ENCODE measurements around the gene APH1B.

APH1B gene

DNA sequence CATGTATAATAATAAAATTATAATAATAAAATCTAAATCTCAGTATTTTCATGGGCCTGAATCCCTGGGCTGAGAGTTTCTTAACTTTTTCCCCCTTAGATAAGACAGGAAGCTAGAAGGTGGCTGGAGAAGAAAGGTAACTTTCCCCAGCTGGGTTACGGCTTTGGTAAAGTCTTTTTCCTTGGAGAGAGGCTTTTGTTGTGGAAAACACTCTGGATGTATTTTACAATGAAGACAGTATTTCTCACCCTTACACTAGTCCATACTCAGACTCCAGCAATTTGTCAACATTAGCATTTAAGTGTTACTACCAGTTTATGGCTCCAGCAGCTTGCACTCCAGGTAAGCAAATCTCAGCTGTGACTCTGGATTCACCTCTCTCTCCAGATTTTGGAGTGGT, 34.9 kb downstream of the APH1B start:
- TF ChIP-seq TEAD4 (IDR thresholded peaks at IDR 0.05) (no peak), EGR1 (IDR thresholded peaks at IDR 0.05) (no peak), USF1 (IDR thresholded peaks at IDR 0.05) (no peak), EP300 (IDR thresholded peaks at IDR 0.05; ENCODE audit: borderline replicate concordance) (no peak), YY1 (IDR thresholded peaks at IDR 0.05; ENCODE audit: low read depth) (no peak), CREB1 (IDR thresholded peaks at IDR 0.05; ENCODE audit: low read depth) (no peak)

DNA sequence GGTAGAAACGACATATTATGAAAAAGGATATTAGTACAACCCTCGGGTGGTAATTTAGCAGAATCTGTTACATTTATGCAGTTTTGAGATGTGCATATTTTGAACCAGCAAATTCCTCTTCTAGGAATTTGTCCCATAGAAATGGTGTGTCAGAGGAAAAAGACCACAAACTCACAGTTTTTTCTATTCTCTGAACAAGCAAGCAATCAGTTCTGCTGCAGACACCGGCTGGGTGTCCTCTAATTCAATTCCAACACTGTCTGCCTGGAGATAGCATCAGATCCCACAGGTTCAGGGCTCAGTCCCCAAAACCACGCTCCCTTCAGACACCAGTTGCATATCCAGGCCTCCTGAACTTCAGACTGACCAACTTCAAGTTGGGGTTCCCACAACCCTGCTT, 36.4 kb downstream of the APH1B start:
- TF ChIP-seq USF1 (IDR thresholded peaks at IDR 0.05) (no peak), YY1 (IDR thresholded peaks at IDR 0.05; ENCODE audit: low read depth) (no peak), CREB1 (IDR thresholded peaks at IDR 0.05; ENCODE audit: low read depth) (no peak), FOXM1 (IDR thresholded peaks at IDR 0.05; ENCODE audit: borderline replicate concordance, low read depth) (no peak)

- no peak for TF ChIP-seq CEBPB (IDR thresholded peaks at IDR 0.05)
- TF ChIP-seq TCF12 (IDR thresholded peaks at IDR 0.05; ENCODE audit: low read depth), result no peak
- no peak for TF ChIP-seq EGR1 (IDR thresholded peaks at IDR 0.05)
- no peak for TF ChIP-seq USF1 (IDR thresholded peaks at IDR 0.05)
- TF ChIP-seq ZBTB7A (IDR thresholded peaks at IDR 0.05; ENCODE audit: low read depth), result no peak
These were observed 37.0 kb downstream of the APH1B start for GRCh38 chr15:63314409-63314808.

- TF ChIP-seq RAD21 (IDR thresholded peaks at IDR 0.05; ENCODE audit: low read depth) (no peak), TCF12 (IDR thresholded peaks at IDR 0.05; ENCODE audit: low read depth) (no peak), YY1 (IDR thresholded peaks at IDR 0.05; ENCODE audit: low read depth) (no peak), NFIC (IDR thresholded peaks at IDR 0.05) (no peak)
These were observed 40.9 kb downstream of the APH1B start for GRCh38 chr15:63318344-63318743.

- TF ChIP-seq CEBPB (IDR thresholded peaks at IDR 0.05) (no peak), TCF12 (IDR thresholded peaks at IDR 0.05; ENCODE audit: low read depth) (no peak), USF1 (IDR thresholded peaks at IDR 0.05) (no peak), EGR1 (IDR thresholded peaks at IDR 0.05) (no peak), TAF1 (IDR thresholded peaks at IDR 0.05; ENCODE audit: low read depth) (no peak), RAD21 (IDR thresholded peaks at IDR 0.05; ENCODE audit: low read depth) (no peak), FOXM1 (IDR thresholded peaks at IDR 0.05; ENCODE audit: borderline replicate concordance, low read depth) (no peak), ZBTB7A (IDR thresholded peaks at IDR 0.05; ENCODE audit: low read depth) (no peak), CREB1 (IDR thresholded peaks at IDR 0.05; ENCODE audit: low read depth) (no peak), TEAD4 (IDR thresholded peaks at IDR 0.05) (no peak), NFIC (IDR thresholded peaks at IDR 0.05) (no peak)
- TF ChIP-seq, protein P1, sequence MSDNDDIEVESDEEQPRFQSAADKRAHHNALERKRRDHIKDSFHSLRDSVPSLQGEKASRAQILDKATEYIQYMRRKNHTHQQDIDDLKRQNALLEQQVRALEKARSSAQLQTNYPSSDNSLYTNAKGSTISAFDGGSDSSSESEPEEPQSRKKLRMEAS (IDR thresholded peaks at IDR 0.05), result no peak
- TF ChIP-seq, protein P2, sequence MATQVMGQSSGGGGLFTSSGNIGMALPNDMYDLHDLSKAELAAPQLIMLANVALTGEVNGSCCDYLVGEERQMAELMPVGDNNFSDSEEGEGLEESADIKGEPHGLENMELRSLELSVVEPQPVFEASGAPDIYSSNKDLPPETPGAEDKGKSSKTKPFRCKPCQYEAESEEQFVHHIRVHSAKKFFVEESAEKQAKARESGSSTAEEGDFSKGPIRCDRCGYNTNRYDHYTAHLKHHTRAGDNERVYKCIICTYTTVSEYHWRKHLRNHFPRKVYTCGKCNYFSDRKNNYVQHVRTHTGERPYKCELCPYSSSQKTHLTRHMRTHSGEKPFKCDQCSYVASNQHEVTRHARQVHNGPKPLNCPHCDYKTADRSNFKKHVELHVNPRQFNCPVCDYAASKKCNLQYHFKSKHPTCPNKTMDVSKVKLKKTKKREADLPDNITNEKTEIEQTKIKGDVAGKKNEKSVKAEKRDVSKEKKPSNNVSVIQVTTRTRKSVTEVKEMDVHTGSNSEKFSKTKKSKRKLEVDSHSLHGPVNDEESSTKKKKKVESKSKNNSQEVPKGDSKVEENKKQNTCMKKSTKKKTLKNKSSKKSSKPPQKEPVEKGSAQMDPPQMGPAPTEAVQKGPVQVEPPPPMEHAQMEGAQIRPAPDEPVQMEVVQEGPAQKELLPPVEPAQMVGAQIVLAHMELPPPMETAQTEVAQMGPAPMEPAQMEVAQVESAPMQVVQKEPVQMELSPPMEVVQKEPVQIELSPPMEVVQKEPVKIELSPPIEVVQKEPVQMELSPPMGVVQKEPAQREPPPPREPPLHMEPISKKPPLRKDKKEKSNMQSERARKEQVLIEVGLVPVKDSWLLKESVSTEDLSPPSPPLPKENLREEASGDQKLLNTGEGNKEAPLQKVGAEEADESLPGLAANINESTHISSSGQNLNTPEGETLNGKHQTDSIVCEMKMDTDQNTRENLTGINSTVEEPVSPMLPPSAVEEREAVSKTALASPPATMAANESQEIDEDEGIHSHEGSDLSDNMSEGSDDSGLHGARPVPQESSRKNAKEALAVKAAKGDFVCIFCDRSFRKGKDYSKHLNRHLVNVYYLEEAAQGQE (IDR thresholded peaks at IDR 0.05; ENCODE audit: low read depth), result no peak
These were observed 41.7 kb downstream of the APH1B start for GRCh38 chr15:63319065-63319464.

DNA sequence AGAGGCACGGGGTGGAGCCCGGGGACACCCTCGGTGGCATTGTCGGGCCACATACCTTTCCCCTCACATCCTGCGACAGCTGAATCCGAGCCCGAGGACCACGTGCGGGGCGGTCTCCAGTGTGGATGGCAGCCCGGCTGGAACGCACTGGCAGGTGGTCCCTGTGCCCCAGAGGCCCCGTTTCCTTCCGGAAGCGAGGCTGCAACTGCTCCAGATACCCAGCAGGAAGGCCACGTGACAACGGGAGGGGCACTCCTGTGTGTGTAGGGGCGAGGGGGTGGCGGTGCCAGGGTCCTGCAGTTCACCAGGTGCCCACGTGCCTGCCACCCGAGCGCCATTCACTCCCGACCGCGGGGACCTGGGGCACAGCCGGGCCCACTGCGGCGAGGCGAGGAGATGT, 44.1 kb downstream of the APH1B start:
- no peak for TF ChIP-seq USF1 (IDR thresholded peaks at IDR 0.05)
- TF ChIP-seq ZBTB7A (IDR thresholded peaks at IDR 0.05; ENCODE audit: low read depth), result no peak
- no peak for TF ChIP-seq RAD21 (IDR thresholded peaks at IDR 0.05; ENCODE audit: low read depth)
- TF ChIP-seq EGR1 (IDR thresholded peaks at IDR 0.05), result no peak
- no peak for TF ChIP-seq TAF1 (IDR thresholded peaks at IDR 0.05; ENCODE audit: low read depth)
- no peak for TF ChIP-seq TCF12 (IDR thresholded peaks at IDR 0.05; ENCODE audit: low read depth)
- TF ChIP-seq EP300 (IDR thresholded peaks at IDR 0.05; ENCODE audit: borderline replicate concordance), result no peak
- TF ChIP-seq CEBPB (IDR thresholded peaks at IDR 0.05), result no peak
- no peak for TF ChIP-seq YY1 (IDR thresholded peaks at IDR 0.05; ENCODE audit: low read depth)

DNA sequence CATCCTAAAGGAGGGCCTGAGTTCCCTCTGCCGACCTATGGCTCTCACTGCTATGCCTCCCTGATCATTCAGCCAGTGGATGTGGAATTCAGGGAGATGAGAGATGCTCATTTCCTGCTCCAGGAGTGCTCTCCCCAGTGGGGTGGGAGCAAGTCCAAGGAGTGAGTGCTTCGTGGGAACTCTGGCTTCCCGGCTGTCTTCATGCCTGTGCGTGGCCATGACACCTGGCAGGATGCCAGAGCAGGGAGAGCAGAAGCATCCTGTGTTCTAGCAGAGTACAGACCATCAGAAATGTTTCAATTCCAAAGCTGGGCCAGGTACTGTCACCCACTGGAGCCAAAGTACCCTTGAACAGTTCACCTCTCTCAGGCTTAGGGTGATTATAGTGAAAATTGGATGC, 45.1 kb downstream of the APH1B start:
- TF ChIP-seq NFIC (IDR thresholded peaks at IDR 0.05) (peak; percentile 50; the same call in 1 of the 2 replicates), CEBPB (IDR thresholded peaks at IDR 0.05) (no peak)

All from Ishikawa (cell line).